AG04450 (cell line): ENCODE data around the gene PLEKHH2. TPM values are rescaled to one million over a fixed set of nuclear protein-coding genes. Genes with fewer than 3 reads are reported as not detected.

Experiments
- CTCF ChIA-PET: fragments of 300-600, 350-600 bp; formaldehyde crosslinking; extraction: SDS; loops from one replicate; lab custom pipeline; 2022; ENCODE audit warnings: antibody characterized with exemption, inconsistent platforms; lab: Charles Lee
- POLR2A ChIA-PET: fragments of 350-600 bp; formaldehyde crosslinking; extraction: SDS; loops from one replicate; lab custom pipeline; 2021; ENCODE audit warnings: antibody characterized with exemption, inconsistent platforms; lab: Yijun Ruan, JAX
- DNase-seq: peaks from one replicate; pipeline ENCODE4 v3.0.0-alpha.2; 2011; ENCODE audit warnings: low read depth, low spot score
- H3K27ac ChIP-seq: one replicate; pipeline ENCODE4 v1.5.1; 2012; ENCODE audit warnings: low read depth, low read length, control low read depth
- H3K27me3 ChIP-seq: one replicate; pipeline ENCODE4 v1.6.0; 2012; ENCODE audit warnings: low read length; ENCODE audit not compliant: control insufficient read depth, insufficient read depth
- H3K4me3 ChIP-seq: 2 replicates; pipeline ENCODE4 v1.5.1; 2011; ENCODE audit warnings: mild to moderate bottlenecking, low read depth, low read length, control low read depth
- H3K9me3 ChIP-seq: 2 replicates; pipeline ENCODE4 v1.5.1; 2012; ENCODE audit warnings: low read length; ENCODE audit not compliant: control insufficient read depth, insufficient read depth
- CTCF ChIP-seq: IDR thresholded peaks from 2 replicates; pipeline ENCODE4 v1.5.1; 2011; ENCODE audit warnings: low read depth, low read length, control low read depth, inconsistent platforms
- polyA plus RNA-seq: library from polyadenylated mRNA; depleted of rRNA; stranded (reverse); fragments of >200 nt; gene quantifications from 2 replicates; pipeline ENCODE4 v1.2.3, GENCODE V29; 2011

The PLEKHH2 gene
- polyA plus RNA-seq, 1 experiment = 6.0 TPM

GRCh38 chr2:43796206-43796605 lies 159.1 kb downstream of the PLEKHH2 start:
- CTCF ChIA-PET = interaction anchor here (1.1 kb wide), 1 partner anchor 82 kb away, joined by 3 read pairs; no protein-coding TSS in a partner anchor
- TF ChIP-seq CTCF = no peak
- POLR2A ChIA-PET = interaction anchor here (0.7 kb wide), 1 partner anchor 37 kb away, joined by 7 read pairs; no protein-coding TSS in a partner anchor

GRCh38 chr2:43798300-43798699 lies 161.2 kb downstream of the PLEKHH2 start:
- CTCF ChIA-PET = interaction anchor here (0.8 to 1.1 kb wide), 2 partner anchors 12 to 185 kb away, joined by 3 read pairs; no protein-coding TSS in a partner anchor
- peak; percentile 18; the same call in 1 of the 2 replicates for TF ChIP-seq CTCF
- POLR2A ChIA-PET = no interaction called here
- no peak for DNase-seq
- no peak overlapping the region for H3K27ac ChIP-seq
- no peak overlapping the region for H3K4me3 ChIP-seq
- no peaks in the 10 kb centered on the region for H3K27me3 ChIP-seq
- no peaks in the 10 kb centered on the region for H3K9me3 ChIP-seq

More at GRCh38 chr2:43796206-43796605, 159.1 kb downstream of the PLEKHH2 start:
- DNase-seq = no peak
- Histone ChIP-seq H3K9me3 (no peaks in the 10 kb centered on the region), H3K27ac (no peak overlapping the region), H3K27me3 (no peaks in the 10 kb centered on the region), H3K4me3 (no peak overlapping the region)

GRCh38 chr2:43800894-43801293 lies 163.8 kb downstream of the PLEKHH2 start:
- no peak overlapping the region for H3K27ac ChIP-seq
- no peak for DNase-seq
- no peaks in the 10 kb centered on the region for H3K9me3 ChIP-seq
- no peaks in the 10 kb centered on the region for H3K27me3 ChIP-seq
- ChIA-PET POLR2A (no interaction called here), CTCF (no interaction called here)
- TF ChIP-seq CTCF = no peak
- H3K4me3 ChIP-seq = no peak overlapping the region

GRCh38 chr2:43802135-43802534 lies 165.1 kb downstream of the PLEKHH2 start:
- no peak for TF ChIP-seq CTCF
- Histone ChIP-seq H3K9me3 (no peaks in the 10 kb centered on the region), H3K27ac (no peak overlapping the region), H3K27me3 (no peaks in the 10 kb centered on the region), H3K4me3 (no peak overlapping the region)
- DNase-seq = no peak
- ChIA-PET CTCF (no interaction called here), POLR2A (no interaction called here)

GRCh38 chr2:43803113-43803512 lies 166.1 kb downstream of the PLEKHH2 start:
- no peaks in the 10 kb centered on the region for H3K9me3 ChIP-seq
- no peak overlapping the region for H3K4me3 ChIP-seq
- POLR2A ChIA-PET = no interaction called here
- H3K27me3 ChIP-seq = no peaks in the 10 kb centered on the region
- TF ChIP-seq CTCF = no peak
- DNase-seq = no peak
- no peak overlapping the region for H3K27ac ChIP-seq
- CTCF ChIA-PET = no interaction called here
